Activated naive CD8-positive, alpha-beta T cell (primary cell): ENCODE results near the gene DLG2.

Experiments used
- H3K27ac Mint-ChIP-seq: one replicate; pipeline ENCODE4 v1.8.0; 2021; ENCODE audit warnings: mixed read lengths
- H3K27me3 Mint-ChIP-seq: one replicate; pipeline ENCODE4 v1.8.0; 2021; ENCODE audit warnings: mixed read lengths
- H3K36me3 Mint-ChIP-seq: one replicate; pipeline ENCODE4 v1.8.0; 2021; ENCODE audit warnings: mixed read lengths
- H3K4me1 Mint-ChIP-seq: one replicate; pipeline ENCODE4 v1.8.0; 2021; ENCODE audit warnings: low read depth, mixed read lengths
- H3K4me3 Mint-ChIP-seq: one replicate; pipeline ENCODE4 v1.8.0; 2021; ENCODE audit warnings: mild to moderate bottlenecking, mixed read lengths
- H3K9me3 Mint-ChIP-seq: one replicate; pipeline ENCODE4 v1.8.0; 2021; ENCODE audit warnings: low read depth, mixed read lengths

DLG2 gene

GRCh38 chr11:83639995-83640758 is 1987.0 kb downstream of the DLG2 start:
- Mint-ChIP-seq H3K9me3 (no peaks in the 10 kb centered on the region), H3K27ac (no peak overlapping the region), H3K4me1 (no peaks in the 10 kb centered on the region), H3K36me3 (no peaks in the 10 kb centered on the region), H3K27me3 (peaks cover 5% of the 10 kb centered on the region), H3K4me3 (no peak overlapping the region)

- Mint-ChIP-seq H3K4me1 (no peaks in the 10 kb centered on the region), H3K4me3 (no peak overlapping the region), H3K36me3 (no peaks in the 10 kb centered on the region), H3K27ac (no peak overlapping the region), H3K27me3 (peaks cover 4% of the 10 kb centered on the region), H3K9me3 (no peaks in the 10 kb centered on the region)
These were observed 1992.0 kb downstream of the DLG2 start for GRCh38 chr11:83635166-83635565.

GRCh38 chr11:83630211-83630610 is 1996.9 kb downstream of the DLG2 start:
- Mint-ChIP-seq H3K9me3 (no peaks in the 10 kb centered on the region), H3K27me3 (peaks cover 2% of the 10 kb centered on the region), H3K36me3 (no peaks in the 10 kb centered on the region), H3K27ac (no peak overlapping the region), H3K4me1 (no peaks in the 10 kb centered on the region), H3K4me3 (no peak overlapping the region)

GRCh38 chr11:83629775-83630174 is 1997.4 kb downstream of the DLG2 start:
- no peaks in the 10 kb centered on the region for H3K36me3 Mint-ChIP-seq
- no peak overlapping the region for H3K27ac Mint-ChIP-seq
- peaks cover 2% of the 10 kb centered on the region for H3K27me3 Mint-ChIP-seq
- H3K4me1 Mint-ChIP-seq: no peaks in the 10 kb centered on the region
- H3K9me3 Mint-ChIP-seq: no peaks in the 10 kb centered on the region
- H3K4me3 Mint-ChIP-seq: no peak overlapping the region

GRCh38 chr11:83628622-83629355 is 1998.4 kb downstream of the DLG2 start:
- Mint-ChIP-seq H3K27me3 (peaks cover 2% of the 10 kb centered on the region), H3K36me3 (no peaks in the 10 kb centered on the region), H3K9me3 (no peaks in the 10 kb centered on the region), H3K4me1 (no peaks in the 10 kb centered on the region), H3K27ac (no peak overlapping the region), H3K4me3 (no peak overlapping the region)

- Mint-ChIP-seq H3K36me3 (no peaks in the 10 kb centered on the region), H3K27me3 (peaks cover 4% of the 10 kb centered on the region), H3K27ac (no peak overlapping the region), H3K9me3 (no peaks in the 10 kb centered on the region), H3K4me3 (no peak overlapping the region), H3K4me1 (no peaks in the 10 kb centered on the region)
These were observed 2001.8 kb downstream of the DLG2 start for GRCh38 chr11:83625336-83625735.

- Mint-ChIP-seq H3K27me3 (peaks cover 1% of the 10 kb centered on the region), H3K9me3 (no peaks in the 10 kb centered on the region), H3K4me3 (no peak overlapping the region), H3K4me1 (no peaks in the 10 kb centered on the region), H3K36me3 (no peaks in the 10 kb centered on the region), H3K27ac (no peak overlapping the region)
These were observed 2009.5 kb downstream of the DLG2 start for GRCh38 chr11:83617671-83618070.

GRCh38 chr11:83613767-83614121 is 2013.4 kb downstream of the DLG2 start:
- no peaks in the 10 kb centered on the region for H3K27me3 Mint-ChIP-seq
- H3K27ac Mint-ChIP-seq: no peak overlapping the region
- no peaks in the 10 kb centered on the region for H3K9me3 Mint-ChIP-seq
- H3K36me3 Mint-ChIP-seq: no peaks in the 10 kb centered on the region
- H3K4me1 Mint-ChIP-seq: no peaks in the 10 kb centered on the region
- H3K4me3 Mint-ChIP-seq: no peak overlapping the region

- no peak overlapping the region for H3K4me3 Mint-ChIP-seq
- no peak overlapping the region for H3K27ac Mint-ChIP-seq
- H3K36me3 Mint-ChIP-seq: no peaks in the 10 kb centered on the region
- no peaks in the 10 kb centered on the region for H3K4me1 Mint-ChIP-seq
- no peaks in the 10 kb centered on the region for H3K27me3 Mint-ChIP-seq
- no peaks in the 10 kb centered on the region for H3K9me3 Mint-ChIP-seq
These were observed 2014.0 kb downstream of the DLG2 start for GRCh38 chr11:83612891-83613766.

- H3K27me3 Mint-ChIP-seq: no peaks in the 10 kb centered on the region
- no peaks in the 10 kb centered on the region for H3K36me3 Mint-ChIP-seq
- no peak overlapping the region for H3K27ac Mint-ChIP-seq
- H3K4me3 Mint-ChIP-seq: no peak overlapping the region
- no peaks in the 10 kb centered on the region for H3K9me3 Mint-ChIP-seq
- H3K4me1 Mint-ChIP-seq: no peaks in the 10 kb centered on the region
These were observed 2015.5 kb downstream of the DLG2 start for GRCh38 chr11:83611600-83611999.

- Mint-ChIP-seq H3K36me3 (no peaks in the 10 kb centered on the region), H3K4me1 (no peaks in the 10 kb centered on the region), H3K27me3 (no peaks in the 10 kb centered on the region), H3K9me3 (no peaks in the 10 kb centered on the region), H3K27ac (no peak overlapping the region), H3K4me3 (no peak overlapping the region)
These were observed 2016.1 kb downstream of the DLG2 start for GRCh38 chr11:83611031-83611430.

- Mint-ChIP-seq H3K4me1 (no peaks in the 10 kb centered on the region), H3K36me3 (no peaks in the 10 kb centered on the region), H3K4me3 (no peak overlapping the region), H3K27ac (no peak overlapping the region), H3K27me3 (no peaks in the 10 kb centered on the region), H3K9me3 (no peaks in the 10 kb centered on the region)
These were observed 2018.0 kb downstream of the DLG2 start for GRCh38 chr11:83609191-83609590.

GRCh38 chr11:83608571-83608970 is 2018.6 kb downstream of the DLG2 start:
- no peaks in the 10 kb centered on the region for H3K4me1 Mint-ChIP-seq
- no peak overlapping the region for H3K27ac Mint-ChIP-seq
- no peaks in the 10 kb centered on the region for H3K36me3 Mint-ChIP-seq
- no peaks in the 10 kb centered on the region for H3K27me3 Mint-ChIP-seq
- H3K4me3 Mint-ChIP-seq: no peak overlapping the region
- no peaks in the 10 kb centered on the region for H3K9me3 Mint-ChIP-seq

GRCh38 chr11:83601914-83602527 is 2025.1 kb downstream of the DLG2 start:
- Mint-ChIP-seq H3K27ac (no peak overlapping the region), H3K4me1 (no peaks in the 10 kb centered on the region), H3K36me3 (no peaks in the 10 kb centered on the region), H3K9me3 (no peaks in the 10 kb centered on the region), H3K27me3 (no peaks in the 10 kb centered on the region), H3K4me3 (no peak overlapping the region)
